Osteoblast (primary cell): ENCODE results near the gene GNAT1. TPM values are rescaled to one million over a fixed set of nuclear protein-coding genes. Genes with fewer than 3 reads are reported as not detected.
A peak's percentile ranks its signal among the peaks of the same experiment; 100 is the strongest.

ENCODE experiments used
- DNase-seq: peaks from one replicate; pipeline ENCODE4 v3.0.0; 2011; ENCODE audit warnings: low spot score, mixed read lengths; ENCODE audit not compliant: insufficient read length; ENCODE audit errors: missing footprints
- H2AFZ ChIP-seq: 2 replicates; pipeline ENCODE4 v1.6.0; 2011; ENCODE audit warnings: mild to moderate bottlenecking, low read length
- H3K27ac ChIP-seq: 2 replicates; pipeline ENCODE4 v1.5.1; 2011; ENCODE audit warnings: mild to moderate bottlenecking, low read depth, low read length, moderate library complexity
- H3K27me3 ChIP-seq: 2 replicates; pipeline ENCODE4 v1.6.0; 2012; ENCODE audit warnings: mild to moderate bottlenecking, control low read depth, inconsistent platforms, low read length, moderate library complexity; ENCODE audit not compliant: insufficient read depth
- H3K36me3 ChIP-seq: 2 replicates; pipeline ENCODE4 v1.5.1; 2011; ENCODE audit warnings: mild to moderate bottlenecking, low read length, control low read depth, moderate library complexity; ENCODE audit not compliant: insufficient read depth
- H3K4me1 ChIP-seq: 2 replicates; pipeline ENCODE4 v1.5.1; 2011; ENCODE audit warnings: mild to moderate bottlenecking, low read length, control low read depth, moderate library complexity; ENCODE audit not compliant: insufficient read depth
- H3K4me2 ChIP-seq: 2 replicates; pipeline ENCODE4 v1.6.0; 2011; ENCODE audit warnings: mild to moderate bottlenecking, low read length; ENCODE audit not compliant: insufficient read depth
- H3K4me3 ChIP-seq: fragments of 200-600 bp; sonication (generic); 3 replicates; pipeline ENCODE4 v1.5.1; 2012; ENCODE audit warnings: mild to moderate bottlenecking, low read length, inconsistent platforms; ENCODE audit not compliant: insufficient read depth
- H3K79me2 ChIP-seq: 2 replicates; pipeline ENCODE4 v1.6.0; 2012; ENCODE audit warnings: mild to moderate bottlenecking, low read length, control low read depth, inconsistent platforms; ENCODE audit not compliant: insufficient read depth
- H3K9me3 ChIP-seq: 2 replicates; pipeline ENCODE4 v1.5.1; 2011; ENCODE audit warnings: low read depth, low read length, control low read depth
- H4K20me1 ChIP-seq: 2 replicates; pipeline ENCODE4 v1.6.0; 2012; ENCODE audit warnings: mild to moderate bottlenecking, low read length, control low read depth; ENCODE audit not compliant: insufficient read depth
- CTCF ChIP-seq: IDR thresholded peaks from 2 replicates; pipeline ENCODE4 v1.5.1; 2011; ENCODE audit warnings: mild to moderate bottlenecking, low read depth, low read length, moderate library complexity; ENCODE audit errors: extremely low read depth
- total RNA-seq: library from RNA; depleted of rRNA; stranded (reverse); fragments of >200 nt; gene quantifications from 2 replicates; pipeline ENCODE4 v1.2.3, GENCODE V29; 2012

GNAT1 gene
- total RNA-seq, 1 donor, result not detected

GRCh38 chr3:50202353-50203112 lies 11.1 kb downstream of the GNAT1 start:
- Histone ChIP-seq H3K27ac (no peak overlapping the region), H2AFZ (no peak overlapping the region), H3K4me1 (no peaks in the 10 kb centered on the region), H3K9me3 (no peaks in the 10 kb centered on the region), H4K20me1 (no peaks in the 10 kb centered on the region), H3K79me2 (no peaks in the 10 kb centered on the region), H3K27me3 (peaks cover 62% of the 10 kb centered on the region), H3K36me3 (no peaks in the 10 kb centered on the region), H3K4me3 (no peak overlapping the region), H3K4me2 (no peak overlapping the region)
- TF ChIP-seq CTCF, result no peak
- no peak for DNase-seq

GRCh38 chr3:50203113-50203808 lies 11.9 kb downstream of the GNAT1 start:
- peaks cover 65% of the 10 kb centered on the region for H3K27me3 ChIP-seq

DNA sequence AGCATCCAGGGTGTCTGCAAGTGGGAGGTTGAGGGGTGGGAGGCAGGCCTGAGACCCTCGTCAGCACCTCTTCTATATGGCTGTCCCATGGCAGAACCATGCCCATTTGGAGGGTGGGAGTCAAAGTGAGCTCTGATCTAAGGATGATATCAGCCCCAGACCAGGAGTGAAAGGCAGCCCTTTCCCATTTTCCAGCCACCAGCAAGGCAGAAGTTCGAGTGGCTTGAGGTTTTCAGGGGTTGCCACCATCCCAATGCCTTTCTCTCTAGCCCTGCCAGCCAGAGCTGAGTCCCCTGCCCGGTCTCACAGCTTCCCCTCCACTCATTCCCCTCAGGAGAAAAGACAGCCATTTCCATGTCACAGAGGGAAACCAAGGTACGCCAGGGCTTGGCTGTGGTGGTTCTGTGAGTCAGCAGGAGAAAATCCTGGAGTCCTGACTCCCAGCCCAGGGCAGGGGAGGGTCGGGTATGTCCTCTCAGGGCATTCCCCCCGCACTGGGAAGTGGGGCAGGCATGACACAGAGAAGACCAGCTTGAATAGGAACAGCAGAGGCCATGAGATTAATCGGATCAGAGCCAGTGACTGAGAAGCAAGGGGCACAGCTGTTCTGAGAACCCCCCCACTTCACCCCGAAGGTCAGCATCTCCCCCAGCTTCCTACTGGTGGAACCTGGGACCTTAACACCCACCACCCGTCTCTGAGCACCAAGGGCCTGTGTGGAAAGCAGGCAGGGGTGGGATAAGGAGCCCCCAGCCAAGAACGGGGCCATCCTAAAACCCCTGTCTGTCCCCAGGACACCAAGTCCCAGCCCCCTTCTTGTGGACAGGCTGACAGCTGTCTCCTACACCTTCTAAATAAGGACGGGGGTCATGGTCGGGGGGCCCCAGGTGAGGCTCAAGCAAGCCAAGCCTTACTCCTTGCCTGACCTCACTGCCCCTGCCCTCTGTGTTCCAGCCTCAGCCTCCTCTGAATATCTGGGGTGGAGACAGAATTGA lies 12.7 kb downstream of the GNAT1 start:
- H3K27ac ChIP-seq, result no peak overlapping the region
- H3K36me3 ChIP-seq, result no peaks in the 10 kb centered on the region
- no peaks in the 10 kb centered on the region for H3K9me3 ChIP-seq
- H3K79me2 ChIP-seq, result no peaks in the 10 kb centered on the region
- peaks cover 67% of the 10 kb centered on the region for H3K27me3 ChIP-seq
- DNase-seq, result peak; percentile 90
- H3K4me2 ChIP-seq, result no peak overlapping the region
- no peak overlapping the region for H2AFZ ChIP-seq
- H4K20me1 ChIP-seq, result no peaks in the 10 kb centered on the region
- H3K4me1 ChIP-seq, result no peaks in the 10 kb centered on the region
- H3K4me3 ChIP-seq, result no peak overlapping the region
- no peak for TF ChIP-seq CTCF

More at GRCh38 chr3:50203113-50203808, 11.9 kb downstream of the GNAT1 start:
- Histone ChIP-seq H3K36me3 (no peaks in the 10 kb centered on the region), H3K4me3 (no peak overlapping the region), H2AFZ (no peak overlapping the region), H3K27ac (no peak overlapping the region), H3K79me2 (no peaks in the 10 kb centered on the region), H3K4me2 (no peak overlapping the region), H4K20me1 (no peaks in the 10 kb centered on the region), H3K4me1 (no peaks in the 10 kb centered on the region), H3K9me3 (no peaks in the 10 kb centered on the region)
- DNase-seq, result peak; percentile 92
- no peak for TF ChIP-seq CTCF
